NB4 (cell line): ENCODE data around the gene JAKMIP1.

ENCODE experiments used
- POLR2A ChIP-seq: IDR thresholded peaks from 2 replicates; pipeline ENCODE4 v1.6.1; 2011; ENCODE audit warnings: mild to moderate bottlenecking; ENCODE audit not compliant: insufficient read length; ENCODE audit errors: extremely low read depth
- TF ChIP-seq, protein P1 (sequence below): IDR thresholded peaks from one replicate; pipeline ENCODE4 v1.5.1; 2012; ENCODE audit warnings: low read depth, low read length

DNA sequence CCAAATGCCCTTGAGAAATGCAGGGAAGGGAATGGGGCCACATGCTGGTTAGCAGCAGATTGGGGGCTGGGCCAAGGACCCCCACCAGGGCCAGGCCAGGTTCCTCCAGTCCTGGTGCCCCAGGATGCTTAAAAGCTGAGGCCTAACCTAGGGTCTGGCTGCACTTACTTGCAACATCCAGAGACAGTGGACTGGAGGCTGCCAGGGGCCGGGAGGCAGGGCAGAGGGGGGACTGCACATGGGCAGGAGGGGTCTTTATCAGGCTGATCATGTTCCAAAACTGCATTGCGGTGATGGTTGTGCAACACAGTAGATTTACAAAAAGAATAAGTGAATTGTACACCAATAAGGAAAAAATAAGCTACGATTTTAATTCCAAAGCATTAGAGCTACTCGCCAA is 145.3 kb downstream of the JAKMIP1 start:
- TF ChIP-seq, protein P1, sequence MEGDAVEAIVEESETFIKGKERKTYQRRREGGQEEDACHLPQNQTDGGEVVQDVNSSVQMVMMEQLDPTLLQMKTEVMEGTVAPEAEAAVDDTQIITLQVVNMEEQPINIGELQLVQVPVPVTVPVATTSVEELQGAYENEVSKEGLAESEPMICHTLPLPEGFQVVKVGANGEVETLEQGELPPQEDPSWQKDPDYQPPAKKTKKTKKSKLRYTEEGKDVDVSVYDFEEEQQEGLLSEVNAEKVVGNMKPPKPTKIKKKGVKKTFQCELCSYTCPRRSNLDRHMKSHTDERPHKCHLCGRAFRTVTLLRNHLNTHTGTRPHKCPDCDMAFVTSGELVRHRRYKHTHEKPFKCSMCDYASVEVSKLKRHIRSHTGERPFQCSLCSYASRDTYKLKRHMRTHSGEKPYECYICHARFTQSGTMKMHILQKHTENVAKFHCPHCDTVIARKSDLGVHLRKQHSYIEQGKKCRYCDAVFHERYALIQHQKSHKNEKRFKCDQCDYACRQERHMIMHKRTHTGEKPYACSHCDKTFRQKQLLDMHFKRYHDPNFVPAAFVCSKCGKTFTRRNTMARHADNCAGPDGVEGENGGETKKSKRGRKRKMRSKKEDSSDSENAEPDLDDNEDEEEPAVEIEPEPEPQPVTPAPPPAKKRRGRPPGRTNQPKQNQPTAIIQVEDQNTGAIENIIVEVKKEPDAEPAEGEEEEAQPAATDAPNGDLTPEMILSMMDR: no peak
- TF ChIP-seq POLR2A: no peak
